Dermis microvascular lymphatic vessel endothelial cell (primary cell): Measurements from ENCODE around the gene SLC39A5. TPM values are rescaled to one million over a fixed set of nuclear protein-coding genes. Genes with fewer than 3 reads are reported as not detected.
"Not testable (repeated sequence)": the region's sequence is repeated elsewhere in the genome, so short reads cannot be mapped to it uniquely, and the experiment has no call there.

Experiments used
- DNase-seq, 2 donors: peaks; one replicate each; pipeline versions ENCODE4 v3.0.0 to v3.0.0-alpha.2; 2010; ENCODE audit warnings: low read depth in 2 of 2
- total RNA-seq: library from RNA; depleted of rRNA; stranded (reverse); fragments of >200 nt; gene quantifications from 2 replicates; pipeline ENCODE4 v1.2.1, GENCODE V29; 2014

Gene SLC39A5
- total RNA-seq, 1 donor from 2014 or later: not detected

DNA sequence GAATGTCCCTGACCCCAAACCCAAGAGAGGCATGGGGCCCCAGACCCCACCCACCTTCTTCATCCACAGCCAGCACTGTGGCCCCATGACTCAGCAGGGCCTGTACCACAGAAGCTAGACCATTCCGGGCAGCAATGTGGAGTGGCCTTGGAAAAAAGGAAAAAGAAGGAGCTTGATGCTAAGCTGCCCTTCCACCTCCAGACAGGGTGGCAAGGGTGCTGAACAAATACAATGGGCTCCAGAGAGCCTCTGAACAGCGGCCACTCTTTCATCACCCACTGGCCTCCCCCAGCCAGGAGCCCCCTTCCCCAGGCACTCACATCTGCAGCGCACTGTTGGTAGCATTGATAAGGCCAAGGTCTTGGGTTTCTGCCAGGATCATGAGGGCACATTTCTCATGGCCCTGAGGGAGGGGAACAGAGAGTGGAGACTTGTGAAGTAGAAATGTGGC, 13.9 kb downstream of the SLC39A5 start:
- no peak for DNase-seq

DNA sequence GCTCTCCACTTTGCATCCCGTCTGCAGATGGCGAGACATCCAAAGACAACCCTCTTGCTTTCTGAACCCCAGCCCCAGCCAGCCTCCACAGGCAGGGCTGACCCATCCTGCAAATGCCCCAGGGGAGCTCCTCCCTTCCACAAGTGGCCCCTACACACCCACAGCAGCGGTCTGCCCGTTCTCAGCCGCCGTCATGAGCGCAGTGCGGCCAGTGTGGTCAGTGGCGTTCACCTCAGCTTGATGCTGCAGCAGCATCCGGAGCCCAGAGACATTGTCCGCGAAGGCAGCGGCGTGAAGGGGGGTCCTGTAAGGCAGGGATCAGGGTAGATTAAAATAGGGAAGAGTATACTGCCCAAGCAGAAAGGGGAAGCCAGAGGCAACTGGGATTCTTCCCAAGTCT, 14.6 kb downstream of the SLC39A5 start:
- DNase-seq: no peak

DNA sequence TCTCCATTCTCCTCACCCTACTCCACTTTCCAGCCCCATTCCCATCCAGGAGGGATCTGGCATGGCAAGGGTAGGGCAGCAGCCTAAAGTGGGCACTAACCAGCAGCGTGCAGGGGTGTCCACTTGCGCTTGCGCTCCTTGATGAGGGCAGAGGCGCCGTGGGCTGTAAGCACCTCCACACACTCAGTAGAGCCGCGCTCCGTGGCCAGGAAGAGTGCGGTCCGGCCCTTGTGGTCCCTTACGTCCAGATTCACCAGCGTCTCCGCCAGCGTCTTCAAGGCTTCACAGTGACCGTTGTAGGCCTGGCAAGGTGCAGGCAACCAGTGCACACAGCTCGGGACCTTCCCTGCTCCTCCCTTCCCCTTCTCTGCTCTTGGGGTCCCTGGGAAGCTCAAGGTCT, 18.1 kb downstream of the SLC39A5 start:
- DNase-seq: no peak

DNA sequence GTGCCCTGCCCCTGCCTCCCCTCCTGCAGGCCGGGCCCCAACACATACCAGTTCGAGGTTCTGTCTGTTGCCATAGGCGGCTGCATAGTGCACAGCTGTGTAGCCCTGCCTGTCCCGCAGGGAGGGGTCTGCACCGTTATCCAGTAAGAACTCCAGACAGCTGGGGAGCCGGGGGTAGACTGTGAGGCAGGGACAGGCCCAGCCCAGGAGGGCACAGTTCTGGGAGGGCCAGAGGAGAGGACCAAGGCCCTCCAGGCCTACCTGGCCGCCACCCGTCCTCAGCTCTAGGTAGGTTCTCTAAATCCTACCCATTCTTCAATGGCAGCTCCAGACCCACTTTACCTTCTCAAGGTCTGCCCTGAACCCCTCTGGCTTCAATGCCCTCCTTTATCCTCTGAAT, 18.9 kb downstream of the SLC39A5 start:
- DNase-seq: no peak

DNA sequence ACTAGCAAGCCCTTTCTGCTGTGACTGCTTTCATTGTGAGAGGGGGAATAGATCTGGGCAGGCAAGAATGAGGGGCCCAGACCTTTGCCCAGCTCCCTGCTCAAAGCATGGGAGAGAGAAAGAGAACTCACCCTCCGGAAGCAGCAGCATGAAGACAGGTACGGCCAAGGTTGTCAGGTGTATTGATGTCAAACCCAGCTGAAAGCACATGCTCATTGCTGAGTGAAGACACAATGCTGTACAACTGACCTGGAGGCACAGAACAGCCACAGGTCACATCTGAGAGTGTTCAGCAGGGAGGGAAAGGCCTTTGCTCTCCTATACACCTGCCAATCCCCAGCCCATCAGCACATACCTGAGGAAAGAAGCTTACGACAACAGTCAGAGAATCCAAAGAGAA, 22.8 kb downstream of the SLC39A5 start:
- no peak for DNase-seq

DNA sequence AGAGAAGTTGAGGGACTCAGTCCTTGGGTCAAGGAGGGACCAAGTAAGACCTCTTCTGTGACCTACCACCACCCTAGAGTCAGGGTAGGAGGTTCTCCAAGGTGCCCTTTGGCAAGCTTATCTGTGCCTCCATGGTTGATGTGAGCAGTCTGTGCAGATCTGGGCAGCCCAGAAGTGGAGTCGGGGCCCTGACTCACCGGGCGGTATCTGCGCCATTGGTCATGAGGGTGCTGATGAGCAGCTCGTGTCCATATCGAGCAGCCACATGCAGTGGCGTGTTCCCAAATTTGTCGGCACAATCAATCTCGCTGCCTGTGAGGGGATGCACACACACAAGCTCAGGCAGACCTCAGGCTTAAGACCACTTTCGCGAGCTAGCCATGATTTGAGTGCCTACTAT, 23.2 kb downstream of the SLC39A5 start:
- DNase-seq: no peak

DNA sequence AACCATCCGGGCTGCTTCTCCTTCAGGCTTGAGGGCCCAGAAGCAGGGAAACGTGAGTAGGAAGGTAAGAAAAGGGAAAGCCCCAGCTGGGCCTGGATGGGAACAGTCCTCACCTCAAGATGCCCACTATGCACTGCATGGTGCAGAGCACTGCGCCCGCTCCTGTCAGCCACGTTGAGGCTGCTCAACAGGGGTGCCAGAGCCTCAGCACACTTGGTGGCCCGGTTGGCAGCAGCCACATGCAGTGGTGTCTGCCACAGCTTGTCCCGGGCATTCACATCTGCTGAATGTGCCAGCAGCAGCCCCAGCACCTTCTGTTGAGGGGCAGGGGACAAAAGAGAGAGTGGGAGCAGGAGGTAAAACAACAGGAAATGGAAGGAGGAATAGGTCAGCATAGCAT, 25.8 kb downstream of the SLC39A5 start:
- no peak for DNase-seq

DNA sequence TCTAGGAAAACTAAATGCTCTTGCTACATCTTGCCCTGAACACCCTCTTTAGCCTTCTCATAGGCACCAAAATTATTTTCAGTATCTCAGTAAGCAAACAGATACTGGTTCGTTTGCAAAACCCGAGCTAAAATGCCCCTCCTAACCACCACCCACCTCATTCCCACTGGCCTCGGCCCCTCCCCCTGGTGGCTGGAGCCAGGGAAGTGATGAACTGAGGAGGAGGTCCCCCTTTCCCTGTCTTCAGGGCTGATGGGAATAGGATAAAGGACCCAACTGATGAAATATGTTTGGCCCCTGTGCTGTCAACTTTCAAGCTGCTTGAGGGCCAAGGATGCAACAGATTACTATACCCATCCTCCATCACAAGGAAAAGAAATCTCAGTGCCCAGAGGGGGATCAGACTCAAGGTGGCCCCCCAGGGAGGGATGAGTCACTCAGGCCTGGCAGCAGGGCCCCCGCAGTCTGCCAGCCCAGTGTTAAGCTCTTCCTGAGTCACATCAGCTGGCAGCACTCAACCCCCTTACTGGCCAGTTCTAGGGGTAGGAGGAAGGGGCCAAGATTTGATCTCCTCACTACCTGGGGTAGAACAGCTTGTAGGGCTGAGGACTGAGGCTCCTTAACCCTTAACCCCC, 26.6 kb downstream of the SLC39A5 start:
- DNase-seq: peak in 1 of 2 donors; percentile 28

DNA sequence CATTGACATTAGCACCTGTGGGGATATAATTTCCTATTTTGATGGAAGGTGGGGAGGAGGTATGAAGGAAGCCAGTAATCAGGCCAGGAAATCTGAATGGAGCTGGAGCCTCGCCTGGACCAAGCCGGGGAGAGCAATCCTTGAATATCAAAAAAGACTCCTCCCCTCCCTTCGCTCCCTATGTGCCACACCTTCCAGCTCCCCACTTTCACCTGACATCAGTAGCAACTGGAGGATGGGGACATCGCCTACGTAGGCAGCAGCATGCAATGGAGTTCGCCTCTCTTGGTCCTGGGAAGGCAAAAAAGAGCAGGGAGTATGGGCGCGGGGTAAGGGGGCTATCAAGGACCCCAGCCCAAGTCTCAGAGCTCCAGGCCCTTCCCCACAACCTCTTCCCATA, 27.2 kb downstream of the SLC39A5 start:
- no peak for DNase-seq

DNA sequence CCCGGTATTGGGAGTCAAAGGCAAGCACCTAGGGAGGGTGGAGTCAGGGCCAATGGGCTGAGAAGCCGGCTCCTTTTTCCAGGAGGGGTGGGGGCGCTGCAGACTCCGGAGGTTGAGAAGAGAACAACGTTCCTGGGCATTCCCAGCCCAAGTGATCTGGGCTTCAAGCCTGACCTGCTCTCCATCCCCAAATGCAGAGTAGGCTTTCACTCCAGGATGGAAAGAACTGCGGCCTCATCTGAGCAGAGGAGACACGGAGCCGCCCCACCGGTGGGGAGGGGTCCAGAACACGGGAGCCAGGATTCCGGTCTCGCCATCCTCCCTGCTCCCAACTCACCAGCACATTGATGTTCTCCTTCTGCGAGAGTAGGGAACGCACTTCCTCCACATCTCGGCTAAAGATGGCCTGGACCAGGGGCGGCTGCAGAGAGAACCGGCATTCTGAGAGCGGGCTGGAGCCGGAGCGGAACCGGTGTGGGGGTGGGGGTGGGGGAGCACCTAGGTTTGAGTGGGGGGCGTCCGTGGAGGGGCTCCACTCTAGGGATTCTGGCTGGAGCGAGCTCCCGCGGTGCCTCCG, 27.7 kb downstream of the SLC39A5 start:
- peak in 1 of 2 donors; percentile 41 for DNase-seq

DNA sequence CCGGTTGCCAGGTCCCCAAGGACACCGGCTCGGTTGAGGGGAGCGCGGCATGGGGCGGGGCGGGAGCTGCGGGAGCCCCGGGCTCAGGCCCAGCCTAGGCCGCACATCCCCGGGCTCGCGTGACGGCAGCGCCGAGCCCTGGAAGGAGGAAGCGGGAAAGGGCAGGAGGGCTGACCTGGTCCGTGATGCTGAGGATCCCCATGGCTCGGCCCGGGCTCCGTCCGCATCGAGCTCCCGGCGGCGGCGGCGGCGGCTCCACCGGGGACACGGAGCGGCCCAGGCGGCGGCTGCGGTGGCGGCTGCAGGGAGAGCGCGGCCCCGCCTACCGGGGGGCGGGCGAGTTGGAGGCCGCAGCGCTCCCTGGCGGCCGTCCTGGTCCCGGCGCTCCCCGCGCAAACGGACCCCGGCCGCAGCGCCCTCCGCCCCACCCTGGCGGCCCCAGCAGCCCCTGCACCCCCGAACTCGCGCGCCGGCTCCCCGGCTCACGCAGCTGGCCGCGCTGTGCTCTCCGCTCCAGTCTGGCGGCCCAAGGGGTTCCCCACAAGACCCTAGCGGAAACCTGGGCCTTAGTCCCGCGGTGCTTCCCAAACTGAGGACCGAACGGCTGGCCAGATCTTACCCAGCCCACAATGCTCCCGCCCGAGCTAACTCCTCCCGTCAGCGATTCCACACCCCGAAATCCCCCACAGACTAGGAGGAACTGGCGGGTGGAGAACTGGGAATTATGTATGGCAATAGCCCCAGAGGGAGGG, 28.4 kb downstream of the SLC39A5 start, which contains the start of gene ANKRD52:
ANKRD52 (minus strand) TSS at position 317 of the 752 bp plus-strand sequence; CDS start at position 202, 115 bp downstream.
- peak; percentile 16 to 72 for DNase-seq

DNA sequence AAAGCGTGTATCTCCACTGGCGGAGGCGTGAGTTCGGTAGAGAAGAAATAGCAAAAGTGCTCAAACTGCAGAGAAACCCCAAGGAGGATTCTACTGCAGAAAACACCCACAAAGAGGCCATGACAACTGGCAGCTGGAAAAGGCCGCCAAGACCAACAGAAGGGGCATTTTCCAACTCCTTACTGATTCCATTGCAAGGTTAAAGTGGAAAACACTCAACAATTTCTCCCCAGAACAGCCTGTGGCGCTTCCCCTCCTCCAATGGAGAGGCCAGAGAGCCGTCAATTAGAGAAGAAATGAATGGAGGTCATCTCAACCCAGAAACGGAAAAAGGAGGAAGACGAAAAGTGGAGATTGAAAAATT, 29.0 kb downstream of the SLC39A5 start:
- DNase-seq: no peak

DNA sequence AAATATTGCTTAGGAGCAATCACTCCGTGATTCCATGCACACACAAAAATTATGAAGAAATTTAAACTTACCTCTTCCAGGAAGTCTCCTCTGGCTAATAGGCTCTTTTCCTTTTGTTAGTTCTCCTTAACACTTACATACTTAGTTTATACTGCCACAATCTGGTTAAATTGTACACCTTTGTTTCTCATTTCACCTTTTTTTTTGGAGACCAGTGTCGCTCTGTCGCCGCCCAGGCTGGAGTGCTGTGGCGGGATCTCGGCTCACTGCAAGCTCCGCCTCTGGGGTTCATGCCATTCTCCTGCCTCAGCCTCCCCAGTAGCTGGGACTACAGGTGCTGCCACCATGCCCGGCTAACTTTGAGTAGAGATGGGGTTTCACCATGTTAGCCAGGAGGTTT, 30.5 kb downstream of the SLC39A5 start:
- DNase-seq: no peak

DNA sequence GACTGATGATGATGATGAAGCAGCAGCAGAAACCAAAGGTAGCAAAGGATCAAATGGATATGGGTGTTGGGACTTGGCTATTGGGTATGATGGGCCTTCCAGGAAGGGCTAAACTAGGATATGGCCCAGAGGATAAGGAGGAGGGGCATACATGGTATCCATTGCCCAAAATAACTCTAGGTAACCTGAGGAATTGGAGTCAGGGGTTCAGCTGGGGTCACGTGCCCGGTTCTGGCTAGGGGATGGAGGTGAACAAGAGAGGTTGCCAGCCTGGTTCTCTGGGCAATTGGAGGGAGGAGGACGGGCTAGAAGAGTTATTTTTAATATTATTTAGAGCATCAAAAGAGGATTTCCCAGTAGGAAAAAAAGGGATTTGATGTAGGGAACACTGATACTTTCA, 31.1 kb downstream of the SLC39A5 start:
- no peak for DNase-seq

DNA sequence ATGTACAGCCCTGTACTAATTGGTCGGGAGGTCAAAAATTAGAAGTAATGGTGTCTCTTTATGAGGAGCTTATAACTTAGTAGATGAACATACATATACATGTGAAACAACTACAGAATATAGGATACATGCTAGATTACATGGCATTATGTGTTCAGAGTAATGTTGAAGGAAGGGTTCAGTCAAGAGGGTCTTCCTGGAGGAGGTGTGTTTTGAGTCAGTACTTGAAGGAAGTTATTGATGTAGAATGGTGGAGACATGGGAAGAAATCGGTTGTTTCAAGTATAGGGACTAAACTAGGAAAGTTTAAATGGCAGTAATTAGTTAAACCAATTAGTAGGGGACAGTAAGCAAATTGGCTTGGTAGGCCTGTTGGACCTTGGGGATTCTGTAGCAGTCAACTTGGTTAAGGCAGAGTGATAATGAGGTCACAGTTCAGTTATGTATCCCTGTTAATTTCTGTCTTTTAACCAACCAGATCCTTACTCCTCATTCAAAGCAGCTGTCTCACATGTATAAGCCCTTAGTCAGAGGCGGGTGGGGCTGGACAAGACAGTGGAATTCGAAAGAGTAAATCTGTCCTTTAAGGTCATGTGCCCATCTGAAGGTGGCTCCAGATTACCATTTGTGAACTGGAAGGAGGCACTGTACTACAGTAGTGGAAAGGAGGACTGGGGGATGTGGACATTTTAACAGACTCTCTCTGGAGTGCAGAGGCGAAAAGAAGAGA, 31.8 kb downstream of the SLC39A5 start:
- no peak for DNase-seq

DNA sequence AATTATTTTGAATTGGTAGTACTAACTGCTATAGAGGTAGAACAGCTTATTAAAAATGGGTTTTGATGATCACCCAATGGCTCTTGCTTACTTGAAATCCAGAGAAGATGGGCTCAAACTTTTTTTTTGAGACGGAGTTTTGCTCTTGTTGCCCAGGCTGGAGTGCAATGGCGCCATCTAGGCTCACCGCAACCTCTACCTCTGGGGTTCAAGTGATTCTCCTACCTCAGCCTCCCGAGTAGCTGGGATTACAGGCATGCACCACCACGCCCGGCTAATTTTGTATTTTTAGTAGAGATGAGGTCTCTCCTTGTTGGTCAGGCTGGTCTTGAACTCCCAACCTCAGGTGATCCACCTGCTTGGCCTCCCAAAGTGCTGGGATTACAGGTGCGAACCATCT, 33.1 kb downstream of the SLC39A5 start:
- not testable (repeated sequence) for DNase-seq

DNA sequence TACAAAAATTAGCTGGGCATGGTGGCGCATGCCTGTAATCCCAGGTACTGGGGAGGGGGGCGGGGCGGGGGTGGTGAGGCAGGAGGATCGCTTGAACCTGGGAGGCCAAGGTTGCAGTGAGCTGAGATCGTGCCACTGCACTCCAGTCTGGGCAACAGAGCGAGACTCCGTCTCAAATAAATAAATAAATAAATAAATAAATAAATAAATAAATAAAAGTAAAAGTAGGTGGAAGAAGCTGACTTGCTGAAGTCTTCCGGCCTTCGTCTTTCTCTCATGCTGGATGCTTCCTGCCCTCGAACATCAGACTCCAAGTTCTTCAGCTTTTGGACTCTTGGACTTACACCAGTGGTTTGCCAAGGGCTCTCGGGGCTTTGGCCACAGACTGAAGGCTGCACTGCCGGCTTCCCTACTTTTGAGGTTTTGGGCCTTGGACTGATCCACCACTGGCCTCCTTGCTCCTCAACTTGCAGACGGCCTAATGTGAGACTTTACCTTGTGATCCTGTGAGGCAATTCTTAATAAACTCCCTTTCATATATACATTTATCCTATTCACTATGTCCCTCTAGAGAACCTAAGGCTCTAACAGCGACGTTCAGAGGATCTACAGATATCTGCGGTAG, 36.3 kb downstream of the SLC39A5 start:
- DNase-seq: not testable (repeated sequence)

DNA sequence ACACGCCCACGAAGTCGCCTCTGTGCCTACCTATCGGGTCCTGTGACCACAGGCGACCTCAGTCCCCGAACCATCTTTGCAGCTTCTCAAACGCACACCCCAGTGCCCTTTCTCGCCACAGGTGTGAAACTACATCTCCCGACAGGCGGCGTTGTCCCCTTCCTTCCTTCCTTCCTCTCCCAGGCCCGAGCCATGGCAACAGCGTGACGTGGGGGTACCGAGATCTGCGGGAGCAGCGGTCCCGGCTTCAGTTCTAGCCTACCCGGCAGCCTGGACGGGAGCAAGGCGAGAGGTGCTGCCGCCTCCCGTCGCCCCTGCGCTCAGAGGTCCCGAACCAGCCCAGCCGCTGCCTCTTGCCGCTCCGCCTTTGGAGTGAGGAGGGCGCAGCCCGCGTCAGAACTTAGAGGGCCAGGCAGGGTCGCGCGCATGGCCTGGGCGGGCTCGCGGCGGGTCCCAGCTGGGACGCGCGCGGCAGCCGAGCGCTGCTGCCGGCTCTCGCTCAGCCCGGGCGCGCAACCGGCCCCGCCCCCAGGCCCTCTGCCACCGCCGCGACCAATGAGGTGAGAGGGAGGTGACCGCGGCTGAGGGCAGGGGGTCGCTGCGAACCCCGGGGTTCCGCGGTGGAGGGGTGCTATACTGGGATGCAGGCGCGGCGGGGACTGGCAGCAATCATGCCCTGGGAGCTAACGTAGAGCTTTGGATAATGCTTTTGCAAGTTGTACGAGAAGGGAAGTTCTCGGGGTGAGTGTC, 37.0 kb downstream of the SLC39A5 start, which contains the start of gene COQ10A:
COQ10A (plus strand) TSS at position 250 of the 750 bp plus-strand sequence; CDS start at position 427, 177 bp downstream.
- DNase-seq: peak; percentile 74 to 83

DNA sequence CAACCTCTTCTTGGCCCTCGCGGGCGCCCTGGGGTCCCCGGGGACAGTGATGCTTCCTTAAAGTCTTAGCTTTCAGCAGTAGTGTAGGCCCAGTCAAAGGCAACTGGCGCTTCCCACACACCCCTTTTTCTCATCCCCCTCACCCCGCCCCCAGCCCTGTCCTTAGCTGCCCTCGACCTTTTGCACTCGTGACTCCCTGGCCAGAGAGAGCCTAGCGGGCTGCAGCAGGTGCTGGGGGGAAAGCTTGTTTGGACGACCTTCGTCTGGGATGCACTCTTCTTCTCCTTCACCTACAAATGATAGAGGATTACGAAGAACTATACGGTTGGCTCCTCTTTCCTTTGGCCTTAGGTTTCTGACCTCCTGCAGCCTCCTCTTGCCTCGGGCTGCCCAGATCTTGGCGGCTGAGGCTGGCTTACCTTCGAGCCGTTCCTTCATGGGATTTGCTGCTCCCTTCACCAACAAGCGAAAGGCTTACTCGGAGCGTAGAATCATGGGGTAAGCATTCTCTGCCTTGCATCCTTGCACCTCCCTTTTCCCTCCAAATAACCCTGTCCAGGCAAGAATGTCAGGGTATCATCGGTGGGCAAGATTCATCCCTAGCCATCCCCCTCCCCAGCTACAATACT, 37.7 kb downstream of the SLC39A5 start:
- DNase-seq: no peak

DNA sequence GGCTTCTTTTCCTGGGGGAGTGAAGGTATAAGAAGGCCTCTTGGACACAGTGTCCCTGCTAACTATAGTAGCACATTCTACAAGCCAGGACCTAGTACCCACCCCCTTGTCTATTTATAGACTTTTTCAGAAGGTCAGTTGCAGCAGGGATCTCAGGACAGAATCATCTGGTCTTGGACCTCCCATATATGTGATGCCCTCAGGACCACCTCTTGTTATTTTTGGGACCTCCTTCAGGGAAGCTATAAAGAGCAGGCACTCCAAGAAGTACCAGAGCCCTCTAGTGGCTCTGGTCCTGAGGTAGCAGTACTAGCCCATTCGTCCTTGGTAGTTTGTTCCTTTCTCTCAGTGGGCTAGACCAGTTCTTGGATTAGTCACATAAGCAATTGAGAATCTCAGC, 41.2 kb downstream of the SLC39A5 start:
- DNase-seq: peak in 1 of 2 donors; percentile 39
